OCI-LY7 (cell line): ENCODE data around the gene HELZ. TPM values are rescaled to one million over a fixed set of nuclear protein-coding genes. Genes with fewer than 3 reads are reported as not detected.

ENCODE experiments used
- BruUV-seq: library from RNA; stranded (reverse); fragments of 400-500 nt; replicated peaks from 2 replicates; lab custom pipeline; 2021; lab: Mats Ljungman, UMichigan
- CTCF ChIA-PET: fragments of 300-600 bp; sonication (Branson Sonifier 250); formaldehyde crosslinking; loops from one replicate; lab custom pipeline; 2022; ENCODE audit warnings: antibody characterized with exemption; ENCODE audit not compliant: unreplicated experiment; lab: Charles Lee
- POLR2A ChIA-PET: fragments of 300-600 bp; sonication (Branson Sonifier 250); formaldehyde crosslinking; loops from one replicate; lab custom pipeline; 2022; ENCODE audit warnings: antibody characterized with exemption; lab: Charles Lee
- DNase-seq: peaks from one replicate; pipeline ENCODE4 v3.0.0-alpha.2; 2015; ENCODE audit warnings: low spot score
- H2AFZ ChIP-seq: fragments of 200-600 bp; sonication (generic), shearing (Covaris generic); 2 replicates; pipeline ENCODE4 v1.6.1; 2014; ENCODE audit warnings: mild to moderate bottlenecking, antibody characterized with exemption, low read length, moderate library complexity
- H3K27ac ChIP-seq: fragments of 200-600 bp; sonication (generic); 2 replicates; pipeline ENCODE4 v1.5.1; 2014; ENCODE audit warnings: mixed run types, low read depth, mild to moderate bottlenecking, moderate library complexity, low read length, inconsistent platforms; ENCODE audit not compliant: poor library complexity, severe bottlenecking
- H3K36me3 ChIP-seq: fragments of 200-600 bp; sonication (generic); 2 replicates; pipeline ENCODE4 v1.6.1; 2014; ENCODE audit warnings: mild to moderate bottlenecking, antibody characterized with exemption, low read length, moderate library complexity, mixed read lengths; ENCODE audit not compliant: insufficient read depth
- H3K4me1 ChIP-seq: fragments of 200-600 bp; sonication (generic); 2 replicates; pipeline ENCODE4 v1.5.1; 2014; ENCODE audit warnings: mild to moderate bottlenecking, low read length; ENCODE audit not compliant: insufficient read depth, poor library complexity, severe bottlenecking
- H3K4me2 ChIP-seq: fragments of 200-600 bp; sonication (generic); 2 replicates; pipeline ENCODE4 v1.6.1; 2014; ENCODE audit warnings: mild to moderate bottlenecking, low read length
- H3K4me3 ChIP-seq: fragments of 200-600 bp; sonication (generic); 2 replicates; pipeline ENCODE4 v1.5.1; 2014; ENCODE audit warnings: mild to moderate bottlenecking, low read depth, low read length; ENCODE audit not compliant: poor library complexity, severe bottlenecking
- H3K79me2 ChIP-seq: fragments of 200-600 bp; sonication (generic); 2 replicates; pipeline ENCODE4 v1.6.1; 2016; ENCODE audit warnings: low read depth, mild to moderate bottlenecking, low read length, moderate library complexity, mixed read lengths; ENCODE audit not compliant: insufficient read depth
- H3K9me2 ChIP-seq: fragments of 200-600 bp; sonication (generic); 2 replicates; pipeline ENCODE4 v1.6.1; 2016; ENCODE audit warnings: mild to moderate bottlenecking, low read length, mixed read lengths; ENCODE audit not compliant: insufficient read depth
- H3K9me3 ChIP-seq: fragments of 200-600 bp; sonication (generic); 2 replicates; pipeline ENCODE4 v1.6.1; 2014; ENCODE audit warnings: mild to moderate bottlenecking, mixed run types, low read length, mixed read lengths
- H4K20me1 ChIP-seq: fragments of 200-600 bp; sonication (generic); 2 replicates; pipeline ENCODE4 v1.6.1; 2014; ENCODE audit warnings: mild to moderate bottlenecking, antibody characterized with exemption, low read length, moderate library complexity, mixed read lengths; ENCODE audit not compliant: insufficient read depth
- CTCF ChIP-seq: fragments of 200-600 bp; sonication (generic); conservative IDR thresholded peaks from 2 replicates; pipeline ENCODE4 v1.5.1; 2014; ENCODE audit warnings: mild to moderate bottlenecking, antibody characterized with exemption, low read length, moderate library complexity, mixed read lengths
- EZH2phosphoT487 ChIP-seq: fragments of 200-600 bp; sonication (generic); IDR thresholded peaks from 2 replicates; pipeline ENCODE4 v1.6.1; 2018; ENCODE audit warnings: low read depth, borderline replicate concordance, mild to moderate bottlenecking, mixed run types, antibody characterized with exemption, low read length, moderate library complexity, mixed read lengths
- intact Hi-C: fragments of 100-400 bp; cut with micrococcal nuclease; formaldehyde crosslinking; loops from one replicate; pipeline ENCODE4 v1.10.0; 2022; ENCODE audit not compliant: unreplicated experiment
- total RNA-seq, 2 experiments: library from RNA; depleted of rRNA in 1 of 2; stranded (reverse); fragments of >200 nt in 1 of 2; shearing (Covaris generic) in 1 of 2; gene quantifications; 2 replicates each; pipeline ENCODE4 v1.2.3, GENCODE V29; 2014 to 2022

The HELZ gene
- total RNA-seq, 2 experiments from 2014 or later, result 33.9 to 58.9 TPM

- H3K27ac ChIP-seq, result no peak overlapping the region
- no peaks in the 10 kb centered on the region for H3K9me3 ChIP-seq
- TF ChIP-seq CTCF (no peak), EZH2phosphoT487 (no peak)
- no peaks in the 10 kb centered on the region for H3K79me2 ChIP-seq
- no peaks in the 10 kb centered on the region for H4K20me1 ChIP-seq
- intact Hi-C loops, result no loop called here
- H2AFZ ChIP-seq, result no peak overlapping the region
- DNase-seq, result no peak
- H3K9me2 ChIP-seq, result no peaks in the 10 kb centered on the region
- peaks cover 13% of the 10 kb centered on the region for H3K4me1 ChIP-seq
- no peak overlapping the region for H3K4me3 ChIP-seq
- no TSS peak for BruUV-seq
- H3K36me3 ChIP-seq, result no peaks in the 10 kb centered on the region
- CTCF ChIA-PET, result no interaction called here
- H3K4me2 ChIP-seq, result no peak overlapping the region
- POLR2A ChIA-PET, result no interaction called here
Observed at GRCh38 chr17:67055041-67055443, 190.0 kb downstream of the HELZ start.

DNA sequence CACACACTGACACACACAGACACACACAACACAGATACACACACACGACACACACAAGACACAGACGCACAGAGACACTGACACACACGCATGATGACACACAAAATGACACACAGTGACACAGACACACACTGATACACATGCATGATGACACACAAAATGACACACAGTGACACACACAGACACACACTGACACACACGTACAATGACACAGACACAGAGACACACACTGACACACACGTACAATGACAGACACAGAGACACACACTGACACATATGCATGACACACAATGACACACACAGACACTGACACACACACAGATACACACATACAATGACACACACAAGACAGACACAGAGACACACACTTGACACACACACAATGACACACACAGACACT is 190.4 kb downstream of the HELZ start:
- no TSS peak for BruUV-seq
- DNase-seq, result no peak
- Histone ChIP-seq H3K4me3 (no peak overlapping the region), H3K36me3 (no peaks in the 10 kb centered on the region), H3K9me3 (no peaks in the 10 kb centered on the region), H3K4me2 (no peak overlapping the region), H3K79me2 (no peaks in the 10 kb centered on the region), H3K4me1 (peaks cover 13% of the 10 kb centered on the region), H2AFZ (no peak overlapping the region), H3K9me2 (no peaks in the 10 kb centered on the region), H3K27ac (no peak overlapping the region), H4K20me1 (no peaks in the 10 kb centered on the region)
- intact Hi-C loops, result no loop called here
- ChIA-PET POLR2A (no interaction called here), CTCF (no interaction called here)
- no peak for TF ChIP-seq EZH2phosphoT487
- TF ChIP-seq CTCF, result no peak

DNA sequence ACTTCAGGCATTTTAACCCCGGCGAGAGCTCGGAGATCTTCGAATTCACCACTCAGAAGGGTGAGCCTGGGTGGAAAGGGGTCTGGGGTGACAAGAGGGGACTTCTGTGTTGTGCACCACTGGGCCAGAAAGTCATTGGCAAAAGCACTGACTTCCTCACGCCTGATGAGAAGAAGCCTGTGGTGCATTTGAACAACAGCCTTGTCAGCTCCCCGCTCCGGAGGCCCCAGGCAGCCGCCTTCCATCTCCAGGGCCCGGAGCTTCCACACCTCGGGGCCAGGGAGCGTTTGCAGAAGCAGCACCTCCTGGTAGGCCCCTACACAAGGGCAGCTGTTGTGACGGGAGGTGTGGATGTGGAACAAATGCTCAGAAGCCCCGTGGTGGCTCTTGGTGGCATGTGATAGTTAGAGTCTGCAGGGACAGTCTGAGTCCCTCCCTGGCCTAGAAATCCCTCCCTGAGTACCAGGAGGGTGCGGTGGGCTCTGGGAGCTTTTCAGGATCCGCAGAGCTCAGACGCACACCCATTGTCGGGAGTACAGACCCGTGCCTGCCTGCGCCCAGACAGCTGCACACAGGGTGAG is 190.9 kb downstream of the HELZ start:
- Histone ChIP-seq H3K79me2 (no peaks in the 10 kb centered on the region), H4K20me1 (no peaks in the 10 kb centered on the region), H3K4me3 (no peak overlapping the region), H3K4me2 (no peak overlapping the region), H3K36me3 (no peaks in the 10 kb centered on the region), H3K27ac (no peak overlapping the region), H2AFZ (no peak overlapping the region), H3K9me3 (no peaks in the 10 kb centered on the region), H3K4me1 (peaks cover 13% of the 10 kb centered on the region), H3K9me2 (no peaks in the 10 kb centered on the region)
- DNase-seq, result no peak
- ChIA-PET POLR2A (no interaction called here), CTCF (no interaction called here)
- TF ChIP-seq CTCF (no peak), EZH2phosphoT487 (no peak)
- BruUV-seq, result no TSS peak
- intact Hi-C loops, result no loop called here
